Measurements from ENCODE around the gene RRAD. TPM values are rescaled to one million over a fixed set of nuclear protein-coding genes. Genes with fewer than 3 reads are reported as not detected.
"Not testable (repeated sequence)": the region's sequence is repeated elsewhere in the genome, so short reads cannot be mapped to it uniquely, and the experiment has no call there.

The RRAD gene
- total RNA-seq, 1 experiment from 2014 or later: 9.4 TPM

DNA sequence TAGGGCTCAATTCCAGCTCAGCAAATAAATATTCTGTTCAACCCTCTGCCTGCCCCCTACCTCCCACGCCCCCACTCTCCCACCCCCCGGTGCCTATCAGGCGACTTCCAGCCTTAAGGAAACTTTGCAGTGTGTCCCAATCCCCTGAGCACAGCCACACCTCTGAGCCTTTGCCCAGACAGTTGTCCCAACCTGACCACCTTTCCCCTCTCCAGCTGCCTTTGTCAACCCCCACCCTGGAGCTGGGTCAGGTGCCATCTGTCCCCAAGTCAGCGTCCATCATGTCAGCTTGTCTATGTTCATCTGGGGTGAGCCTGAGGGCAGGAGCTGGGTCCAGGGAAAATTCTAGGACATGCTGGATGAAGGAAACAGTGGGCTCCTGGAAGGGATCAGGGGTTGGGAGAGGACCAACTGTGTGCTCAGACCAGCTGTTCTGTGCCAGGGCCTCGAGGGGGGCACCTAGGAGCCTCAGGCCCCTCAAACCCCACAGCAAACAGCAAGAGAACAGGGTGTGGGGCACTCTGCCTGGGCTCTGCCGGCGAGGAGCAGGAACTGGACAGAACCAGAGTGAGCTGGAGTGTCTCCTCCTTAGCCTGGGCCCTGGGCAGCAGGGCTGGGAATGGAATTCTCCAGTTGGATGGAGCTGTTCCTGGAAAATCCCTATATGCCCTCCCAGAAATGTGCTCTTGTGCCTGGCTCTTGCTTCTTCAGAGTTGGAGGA, 24.5 kb downstream of the RRAD start:
- DNase-seq (ENCODE audit: low read depth): no peak

- DNase-seq (ENCODE audit: low read depth): peak; percentile 94
These were observed 25.2 kb downstream of the RRAD start for GRCh38 chr16:66899945-66900710.

GRCh38 chr16:66899310-66899944, 25.9 kb downstream of the RRAD start:
- peak; percentile 69 for DNase-seq (ENCODE audit: low read depth)

DNA sequence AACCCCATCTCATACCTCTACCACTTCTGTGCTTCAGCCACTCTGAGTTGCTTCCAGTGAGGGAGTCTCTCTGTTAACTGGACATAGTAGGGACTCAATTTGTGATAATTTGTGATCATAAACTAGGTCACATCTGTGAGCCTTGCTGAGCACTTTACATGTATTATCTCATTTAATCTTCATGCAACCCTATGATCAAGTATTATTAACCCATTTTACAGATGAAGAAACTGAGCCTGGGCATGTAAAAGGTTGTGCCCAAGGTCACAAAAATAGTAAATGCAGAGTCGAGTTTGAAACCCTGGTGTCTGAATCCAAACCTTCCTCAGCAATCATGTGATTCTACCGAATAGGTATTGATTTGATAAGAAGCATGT, 26.4 kb downstream of the RRAD start:
- DNase-seq (ENCODE audit: low read depth): no peak

DNA sequence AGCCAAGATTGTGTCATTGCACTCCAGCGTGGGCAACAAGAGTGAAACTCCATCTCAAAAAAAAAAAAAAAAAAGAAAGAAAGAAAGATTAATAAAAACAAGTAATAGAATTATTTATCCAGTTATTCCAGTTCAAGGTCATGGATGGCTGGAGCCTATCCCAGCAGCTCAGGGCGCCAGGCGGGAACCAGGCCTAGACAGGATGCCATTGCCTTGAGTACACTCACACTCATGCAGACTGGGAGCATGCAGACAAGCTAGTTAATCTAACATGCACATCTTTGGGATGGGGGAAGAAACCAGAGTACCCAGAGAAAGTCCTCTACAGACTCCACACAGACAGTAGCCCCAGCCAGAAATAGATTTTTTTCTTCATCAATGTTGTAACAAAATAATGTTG, 27.1 kb downstream of the RRAD start:
- DNase-seq (ENCODE audit: low read depth): peak; percentile 77

DNA sequence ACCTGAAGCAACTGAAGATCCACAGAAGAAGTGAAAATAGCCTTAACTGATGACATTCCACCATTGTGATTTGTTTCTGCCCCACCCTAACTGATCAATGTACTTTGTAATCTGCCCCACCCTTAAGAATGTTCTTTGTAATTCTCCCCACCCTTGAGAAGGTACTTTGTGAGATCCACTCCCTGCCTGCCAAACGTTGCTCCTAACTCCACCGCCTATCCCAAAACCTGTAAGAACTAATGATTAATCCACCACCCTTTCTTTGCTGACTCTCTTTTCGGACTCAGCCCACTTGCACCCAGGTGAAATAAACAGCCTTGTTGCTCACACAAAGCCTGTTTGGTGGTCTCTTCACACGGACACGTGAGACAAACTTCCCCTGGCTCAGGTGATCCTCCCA, 28.7 kb downstream of the RRAD start:
- DNase-seq (ENCODE audit: low read depth): not testable (repeated sequence)

- DNase-seq (ENCODE audit: low read depth): no peak
These were observed 29.3 kb downstream of the RRAD start for GRCh38 chr16:66895999-66896398.

- DNase-seq (ENCODE audit: low read depth): no peak
These were observed 29.7 kb downstream of the RRAD start for GRCh38 chr16:66895689-66895979.

GRCh38 chr16:66894948-66895688, 30.2 kb downstream of the RRAD start:
- peak; percentile 82 for DNase-seq (ENCODE audit: low read depth)

GRCh38 chr16:66894055-66894454, 31.3 kb downstream of the RRAD start:
- no peak for DNase-seq (ENCODE audit: low read depth)

DNA sequence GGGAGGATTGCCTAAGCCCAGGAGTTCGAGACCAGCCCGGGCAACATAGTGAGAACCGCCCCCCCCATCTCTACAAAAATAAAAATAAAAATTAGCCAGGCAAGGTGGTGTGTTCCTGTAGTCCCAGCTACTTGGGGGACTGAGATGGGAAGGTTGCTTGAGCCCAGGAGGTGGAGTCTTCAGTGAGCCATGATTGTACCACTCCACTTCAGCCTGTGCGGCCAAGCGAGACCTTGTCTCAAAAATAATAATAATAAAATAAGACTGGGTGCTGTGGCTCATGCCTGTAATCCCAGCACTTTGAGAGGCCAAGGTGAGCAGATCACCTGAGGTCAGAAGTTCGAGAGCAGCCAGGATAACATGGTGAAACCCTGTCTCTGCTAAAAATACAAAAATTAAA, 33.5 kb downstream of the RRAD start:
- no peak for DNase-seq (ENCODE audit: low read depth)

DNA sequence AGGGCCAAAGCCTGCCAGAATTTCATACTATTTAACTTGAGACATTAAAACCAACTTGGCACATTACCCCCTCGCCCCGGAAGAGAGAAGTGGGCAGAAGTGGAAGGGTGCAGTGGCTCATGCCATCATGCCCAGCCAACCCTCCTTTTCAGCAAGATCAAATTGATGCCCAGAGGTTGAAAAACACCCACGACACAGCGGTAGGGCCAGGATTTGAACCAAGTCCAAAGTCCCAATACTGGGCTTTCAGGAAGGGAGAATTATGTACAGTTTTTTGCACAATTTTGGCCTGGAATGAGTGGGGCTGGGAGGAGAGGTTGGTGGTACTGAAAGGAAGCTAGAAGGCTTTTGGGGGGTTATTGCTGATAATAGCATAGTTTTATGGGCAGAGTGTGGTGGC, 34.0 kb downstream of the RRAD start:
- no peak for DNase-seq (ENCODE audit: low read depth)

DNA sequence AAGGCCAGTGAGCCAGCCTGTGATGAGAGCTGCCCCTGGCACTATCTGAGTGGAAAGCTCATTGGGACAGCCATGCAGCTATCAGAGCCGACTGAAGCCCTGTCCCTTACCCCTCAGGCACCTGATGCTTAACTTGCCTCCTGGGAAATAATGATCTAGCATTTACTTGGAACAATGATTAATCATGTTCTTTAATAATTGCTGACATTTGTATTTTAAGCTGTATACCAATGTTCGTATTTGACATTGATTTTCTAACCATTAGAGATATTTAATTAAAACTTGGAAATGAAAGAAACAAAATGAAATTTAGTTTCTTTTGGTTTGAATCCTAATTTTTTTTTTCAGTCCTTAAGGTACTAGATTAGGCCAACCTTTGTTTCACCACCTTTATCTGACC, 34.5 kb downstream of the RRAD start:
- no peak for DNase-seq (ENCODE audit: low read depth)

DNA sequence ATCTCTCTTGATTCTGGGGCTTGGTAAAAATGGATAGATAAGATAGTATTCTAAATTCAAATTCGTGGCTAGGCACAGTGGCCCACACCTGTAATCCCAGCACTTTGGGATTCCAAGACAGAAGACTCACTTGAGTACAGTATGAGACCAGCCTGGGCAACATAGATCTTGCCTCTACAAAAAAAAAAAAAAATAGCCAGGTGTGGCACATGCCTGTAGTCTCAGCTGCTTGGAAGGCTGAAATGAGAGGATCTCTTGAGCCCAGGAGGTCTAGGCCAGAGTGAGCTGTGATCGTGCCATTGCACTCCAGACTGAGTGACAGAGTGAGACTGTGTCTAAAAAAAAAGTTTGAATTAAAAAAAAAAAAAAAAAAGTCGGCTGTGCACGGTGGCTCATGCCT, 35.7 kb downstream of the RRAD start:
- no peak for DNase-seq (ENCODE audit: low read depth)

DNA sequence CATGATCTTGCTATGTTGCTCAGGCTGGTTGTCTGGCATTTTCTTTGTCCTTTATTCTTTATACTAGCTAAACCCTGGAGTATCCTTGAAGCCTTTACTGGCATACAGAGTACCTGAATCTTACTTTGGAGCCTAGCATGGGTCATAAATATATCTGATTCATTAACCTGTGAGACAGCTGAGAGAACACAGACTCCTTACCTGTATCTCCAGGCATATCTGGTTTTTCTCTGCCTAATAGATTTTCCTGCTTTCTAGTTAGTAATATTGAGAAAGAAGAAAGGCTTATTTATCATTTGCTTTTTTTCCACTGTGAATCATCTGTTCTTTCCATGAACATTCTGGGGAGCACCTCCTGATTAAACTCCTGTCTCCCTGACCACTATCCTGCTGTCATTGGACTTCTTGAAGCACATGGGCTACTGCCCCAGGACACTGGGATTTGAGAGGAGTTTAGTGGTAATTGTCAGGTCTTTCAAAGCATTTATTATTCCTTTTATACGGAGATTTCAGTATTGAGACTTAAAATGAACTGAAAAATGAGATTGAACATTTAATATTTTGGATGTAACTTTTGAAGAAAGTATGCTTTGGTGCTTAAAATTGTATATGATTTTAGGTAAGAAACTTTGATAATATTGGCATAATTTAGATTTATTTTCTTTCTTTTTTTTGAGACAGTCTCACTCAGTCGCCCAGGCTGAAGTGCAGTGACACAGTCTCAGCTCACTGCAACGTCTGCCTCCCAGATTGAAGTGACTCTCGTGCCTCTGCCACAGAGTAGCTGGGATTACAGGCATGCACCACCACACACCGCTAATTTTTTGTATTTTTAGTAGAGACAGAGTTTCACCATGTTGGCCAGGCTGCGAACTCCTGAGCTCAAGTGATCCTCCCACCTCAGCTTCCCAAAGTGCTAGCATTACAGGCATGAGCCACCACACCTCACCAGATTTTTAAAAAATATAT, 36.4 kb downstream of the RRAD start:
- no peak for DNase-seq (ENCODE audit: low read depth)

- DNase-seq (ENCODE audit: low read depth): peak; percentile 69
These were observed 38.4 kb downstream of the RRAD start for GRCh38 chr16:66886914-66887313.

DNA sequence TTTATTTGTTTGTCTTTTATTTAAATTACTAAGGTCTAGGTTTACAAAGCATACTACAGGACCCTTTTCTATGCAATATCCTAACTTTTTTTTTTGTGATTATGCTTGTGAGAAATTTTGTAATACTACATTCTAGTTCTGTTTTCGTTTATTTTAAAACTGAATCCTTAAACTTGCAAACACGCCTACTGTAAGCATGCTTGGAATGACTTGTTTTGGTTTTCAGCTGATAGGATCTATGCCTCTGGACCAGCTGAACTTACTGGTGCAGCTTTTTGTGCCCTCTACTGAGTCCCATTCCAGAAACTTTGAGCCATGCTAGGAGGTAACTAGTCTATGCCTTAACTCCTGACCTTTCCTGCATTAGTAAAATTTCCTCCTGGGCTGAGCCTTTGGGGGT, 39.0 kb downstream of the RRAD start:
- peak; percentile 43 for DNase-seq (ENCODE audit: low read depth)

- no peak for DNase-seq (ENCODE audit: low read depth)
These were observed 39.8 kb downstream of the RRAD start for GRCh38 chr16:66885491-66885890.

DNA sequence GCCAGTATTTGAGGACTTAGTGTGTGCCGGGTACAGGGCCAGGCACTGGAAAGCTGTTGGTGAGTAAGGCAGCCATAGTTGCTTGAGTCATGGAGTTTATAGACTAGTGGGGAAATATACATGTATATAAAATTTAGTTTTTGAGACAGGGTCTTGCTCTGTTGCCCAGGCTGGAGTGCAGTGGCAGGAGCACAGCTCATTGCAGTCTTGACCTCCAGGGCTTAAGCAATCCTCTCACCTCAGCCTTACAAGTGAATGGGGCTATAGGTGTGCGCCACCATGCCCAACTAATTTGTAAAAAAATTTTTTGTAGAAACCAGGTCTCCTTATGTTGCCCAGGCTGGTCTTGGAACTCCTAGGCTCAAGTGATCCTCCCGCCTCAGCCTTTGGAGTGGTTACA, 42.6 kb downstream of the RRAD start:
- no peak for DNase-seq (ENCODE audit: low read depth)

DNA sequence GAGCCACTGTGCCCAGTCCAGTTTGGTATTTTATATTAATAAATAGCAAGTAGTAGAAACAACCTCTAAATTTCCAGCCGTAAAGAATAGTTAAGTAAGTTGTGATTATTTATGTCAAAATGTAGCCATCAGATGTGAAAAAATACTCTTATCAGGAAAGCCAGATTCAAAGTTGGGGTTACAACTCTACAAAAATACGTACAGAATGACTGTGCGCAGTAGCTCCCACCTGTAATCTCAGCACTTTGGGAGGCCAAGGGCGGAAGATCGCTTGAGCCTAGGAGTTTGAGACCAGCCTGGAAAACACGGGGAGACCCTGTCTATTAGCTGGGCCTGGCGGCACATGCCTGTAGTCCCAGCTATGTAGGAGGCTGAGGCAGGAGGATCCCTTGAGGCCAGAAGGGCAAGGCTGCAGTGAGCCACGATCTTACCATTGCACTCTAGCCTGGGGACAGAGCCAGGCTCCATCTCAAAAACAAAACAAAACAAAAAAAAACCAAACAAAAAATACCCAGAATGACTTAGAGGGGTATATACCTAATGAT, 43.3 kb downstream of the RRAD start:
- no peak for DNase-seq (ENCODE audit: low read depth)

GRCh38 chr16:66881560-66881959, 43.8 kb downstream of the RRAD start:
- no peak for DNase-seq (ENCODE audit: low read depth)

Data from M059J (cell line).